NB4 (cell line): ENCODE data around the gene TBC1D8B.
"Not testable (repeated sequence)": the region's sequence is repeated elsewhere in the genome, so short reads cannot be mapped to it uniquely, and the experiment has no call there.

Experiments
- CTCF ChIP-seq: IDR thresholded peaks from one replicate; pipeline ENCODE4 v1.5.1; 2012; ENCODE audit warnings: low read depth, low read length
- MAX ChIP-seq: IDR thresholded peaks from 2 replicates; pipeline ENCODE4 v1.6.1; 2011; ENCODE audit warnings: low read depth, low read length
- MYC ChIP-seq: IDR thresholded peaks from 2 replicates; pipeline ENCODE4 v1.6.1; 2011; ENCODE audit warnings: low read depth, low read length
- POLR2A ChIP-seq: IDR thresholded peaks from 2 replicates; pipeline ENCODE4 v1.6.1; 2011; ENCODE audit warnings: mild to moderate bottlenecking; ENCODE audit not compliant: insufficient read length; ENCODE audit errors: extremely low read depth

DNA sequence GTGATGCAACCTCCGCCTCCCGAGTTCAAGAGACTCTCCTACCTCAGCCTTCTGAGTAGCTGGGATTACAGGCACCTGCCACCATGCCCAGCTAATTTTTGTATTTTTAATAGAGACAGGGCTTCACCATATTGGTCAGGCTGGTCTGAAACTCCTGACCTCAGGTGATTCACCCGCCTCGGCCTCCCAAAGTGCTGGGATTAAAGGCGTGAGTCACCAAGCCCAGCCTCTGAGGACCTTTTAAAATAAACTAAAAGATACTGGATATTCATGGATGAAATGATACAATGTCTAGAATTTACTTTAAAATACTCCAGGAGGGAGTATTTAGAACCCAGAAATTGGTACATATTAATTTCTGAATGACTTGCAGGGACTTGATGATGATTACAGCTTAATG is 10.5 kb downstream of the TBC1D8B start:
- TF ChIP-seq CTCF, MAX, MYC, POLR2A: not testable (repeated sequence)
